Gastroesophageal sphincter (tissue), 4 donors: ENCODE results near the gene MPDZ. TPM values are rescaled to one million over a fixed set of nuclear protein-coding genes. Genes with fewer than 3 reads are reported as not detected.

Source experiments
- ATAC-seq: fragments of 150-250 bp; one replicate; pipeline ENCODE4 v1.9.1; 2016; ENCODE audit warnings: mild to moderate bottlenecking, moderate library complexity
- H3K27ac ChIP-seq, 4 donors: fragments of 200-600 bp; sonication (generic) in 3 of 4; 1 replicate in 3 of 4; 2 replicates in 1 of 4; pipeline ENCODE4 v1.5.1; 2016 to 2019
- H3K27me3 ChIP-seq: fragments of 200-600 bp; sonication (generic); one replicate; pipeline ENCODE4 v1.5.1; 2019
- H3K36me3 ChIP-seq, 2 donors: fragments of 200-600 bp; sonication (generic); one replicate each; pipeline ENCODE4 v1.5.1; 2019; ENCODE audit warnings: control low read depth in 1 of 2
- H3K4me1 ChIP-seq, 3 donors: fragments of 200-600 bp; sonication (generic); 1 replicate in 2 of 3; 2 replicates in 1 of 3; pipeline ENCODE4 v1.5.1; 2016 to 2019; ENCODE audit warnings: control low read depth in 2 of 3
- H3K4me3 ChIP-seq, 2 donors: fragments of 200-600 bp; sonication (generic); one replicate each; pipeline ENCODE4 v1.5.1; 2019; ENCODE audit warnings: mild to moderate bottlenecking in 1 of 2, moderate library complexity in 1 of 2
- H3K9me3 ChIP-seq, 3 donors: fragments of 200-600 bp; sonication (generic); one replicate each; pipeline ENCODE4 v1.5.1; 2017 to 2019; ENCODE audit warnings: control low read depth in 2 of 3
- CTCF ChIP-seq, 4 experiments: fragments of 200-600 bp in 2 of 4; fragments of 450-650 bp in 2 of 4; sonication (generic) in 1 of 4; IDR thresholded peaks; one replicate each; pipeline ENCODE4 v1.5.1; 2017 to 2019; ENCODE audit warnings: antibody characterized with exemption in 4 of 4, mild to moderate bottlenecking in 2 of 4, moderate library complexity in 2 of 4
- EP300 ChIP-seq: sonication (generic); formaldehyde crosslinking; IDR thresholded peaks from one replicate; pipeline ENCODE4 v1.6.1; 2017; ENCODE audit warnings: antibody characterized with exemption, mild to moderate bottlenecking
- POLR2A ChIP-seq, 2 donors: fragments of 450-650 bp; IDR thresholded peaks; one replicate each; pipeline ENCODE4 v1.6.1; 2017; ENCODE audit warnings: antibody characterized with exemption in 2 of 2, mild to moderate bottlenecking in 2 of 2, moderate library complexity in 1 of 2
- POLR2AphosphoS5 ChIP-seq: sonication (generic); formaldehyde crosslinking; IDR thresholded peaks from one replicate; pipeline ENCODE4 v1.6.1; 2017; ENCODE audit warnings: antibody characterized with exemption
- WGBS, 2 donors: methylation state at CpG; one replicate each; pipeline ENCODE4 v1.1.5; 2018; ENCODE audit warnings: low coverage in 1 of 2; 5-methylcytosine and 5-hydroxymethylcytosine counted together
- total RNA-seq, 4 donors: library from RNA; depleted of rRNA; stranded (reverse); fragments of >200 nt; gene quantifications; one replicate each; pipeline ENCODE4 v1.1.0, GENCODE V29; 2016

MPDZ gene
- total RNA-seq, 4 donors from 2014 or later = 71.8 to 102 (median 81.2) TPM

DNA sequence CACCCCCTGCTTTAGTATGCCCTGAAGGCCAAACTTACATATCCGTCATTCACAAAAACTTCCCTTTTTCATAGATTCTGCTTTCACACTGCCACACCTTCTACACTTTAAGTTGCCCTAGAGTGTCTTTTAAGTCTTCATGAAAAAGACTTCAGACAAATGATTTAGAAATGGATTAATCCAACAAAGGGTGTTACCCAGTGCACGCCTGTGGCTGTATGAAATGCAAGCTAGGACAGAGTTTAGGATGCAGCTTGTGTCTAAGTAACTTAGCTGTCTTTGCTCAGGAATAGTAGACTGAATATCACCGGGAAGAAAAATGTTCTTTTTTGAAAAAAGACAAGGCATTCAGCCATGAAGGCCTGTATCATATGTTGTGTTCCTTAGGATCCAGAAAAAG is 210.0 kb downstream of the MPDZ start:
- H3K9me3 ChIP-seq = peaks cover 0 to 7% (median 0%) of the 10 kb centered on the region in 3 donors
- H3K27ac ChIP-seq = no peak overlapping the region
- no peaks in the 10 kb centered on the region for H3K27me3 ChIP-seq
- H3K4me1 ChIP-seq = no peaks in the 10 kb centered on the region
- WGBS, 2 donors = 82 to 100% methylated on average over 1 to 3 of the region's 3 CpGs
- H3K36me3 ChIP-seq = no peaks in the 10 kb centered on the region
- no peak for TF ChIP-seq POLR2A (IDR thresholded peaks at IDR 0.05)
- TF ChIP-seq EP300 = no peak
- no peak for TF ChIP-seq CTCF (IDR thresholded peaks at IDR 0.05)
- TF ChIP-seq POLR2AphosphoS5 = no peak
- no peak overlapping the region for H3K4me3 ChIP-seq
- ATAC-seq = no peak

DNA sequence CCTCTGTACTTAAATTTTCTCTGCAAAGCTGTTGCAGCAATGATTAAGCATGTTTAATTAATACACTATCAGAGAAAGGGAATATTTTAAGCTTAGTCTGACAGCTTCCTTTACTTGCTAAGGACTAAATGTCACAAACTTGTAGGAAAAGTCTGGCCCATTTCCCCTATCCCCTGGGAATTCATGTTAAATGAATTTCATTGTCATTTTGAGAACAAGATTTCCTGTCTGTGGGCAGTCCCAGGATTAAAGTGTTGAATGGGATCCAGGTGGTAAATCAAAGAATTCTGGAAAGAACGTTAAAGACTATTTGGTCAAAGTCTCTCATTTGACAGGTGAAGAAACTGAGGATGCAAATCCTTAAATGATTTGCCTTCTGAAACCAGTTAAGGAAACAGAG is 214.8 kb downstream of the MPDZ start:
- no peaks in the 10 kb centered on the region for H3K27me3 ChIP-seq
- no peak for ATAC-seq
- H3K4me1 ChIP-seq = no peaks in the 10 kb centered on the region
- TF ChIP-seq CTCF (IDR thresholded peaks at IDR 0.05) (no peak), POLR2AphosphoS5 (no peak), POLR2A (IDR thresholded peaks at IDR 0.05) (no peak), EP300 (no peak)
- H3K36me3 ChIP-seq = no peaks in the 10 kb centered on the region
- H3K27ac ChIP-seq = no peak overlapping the region
- WGBS, 2 donors = 0 to 22% methylated on average over 1 of the region's 1 CpG
- no peaks in the 10 kb centered on the region for H3K9me3 ChIP-seq
- H3K4me3 ChIP-seq = no peak overlapping the region

DNA sequence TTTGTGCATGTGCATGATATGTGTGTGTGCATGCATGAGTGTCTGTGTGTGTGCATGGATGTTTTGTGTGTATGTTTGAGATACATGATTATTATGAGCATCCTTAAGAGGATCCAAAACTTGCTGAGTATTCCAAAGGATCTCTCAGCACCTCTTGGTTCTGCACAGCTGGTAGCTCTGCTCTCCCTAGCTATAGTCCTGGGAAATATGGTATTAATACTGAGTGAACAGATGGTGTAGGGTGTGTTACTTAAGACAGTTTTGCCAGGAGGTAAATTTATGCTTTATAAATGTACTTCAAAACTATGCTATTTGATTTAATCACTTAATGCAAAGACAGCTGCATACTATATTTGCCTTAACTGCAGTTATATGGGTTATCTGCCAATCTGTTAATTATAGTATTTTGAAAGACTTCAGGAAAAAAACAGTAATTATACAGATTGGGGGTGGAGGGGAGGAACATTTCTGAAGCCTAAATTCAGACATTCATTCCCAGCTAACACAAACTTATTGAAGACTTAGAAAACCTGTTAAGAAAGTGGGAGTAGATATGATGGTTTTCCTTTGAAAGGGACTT is 215.5 kb downstream of the MPDZ start:
- Histone ChIP-seq H3K4me1 (no peaks in the 10 kb centered on the region), H3K9me3 (no peaks in the 10 kb centered on the region), H3K27ac (no peak overlapping the region), H3K4me3 (no peak overlapping the region), H3K36me3 (no peaks in the 10 kb centered on the region), H3K27me3 (no peaks in the 10 kb centered on the region)
- no peak for ATAC-seq
- TF ChIP-seq EP300 (no peak), POLR2A (IDR thresholded peaks at IDR 0.05) (no peak), CTCF (IDR thresholded peaks at IDR 0.05) (no peak), POLR2AphosphoS5 (no peak)

GRCh38 chr9:13061390-13061789 is 218.1 kb downstream of the MPDZ start:
- Histone ChIP-seq H3K9me3 (no peaks in the 10 kb centered on the region), H3K27ac (no peak overlapping the region), H3K27me3 (no peaks in the 10 kb centered on the region), H3K4me1 (no peaks in the 10 kb centered on the region), H3K4me3 (no peak overlapping the region), H3K36me3 (no peaks in the 10 kb centered on the region)
- ATAC-seq = no peak
- WGBS, 2 donors = 83 to 90% methylated on average over 3 of the region's 3 CpGs
- TF ChIP-seq POLR2AphosphoS5 = no peak
- no peak for TF ChIP-seq EP300
- no peak for TF ChIP-seq POLR2A (IDR thresholded peaks at IDR 0.05)
- no peak for TF ChIP-seq CTCF (IDR thresholded peaks at IDR 0.05)
